ENCODE results near the gene LGALS8. TPM values are rescaled to one million over a fixed set of nuclear protein-coding genes. Genes with fewer than 3 reads are reported as not detected.

LGALS8 gene
- total RNA-seq, 6 donors from 2014 or later: 56.2 to 225 (median 75.2) TPM

DNA sequence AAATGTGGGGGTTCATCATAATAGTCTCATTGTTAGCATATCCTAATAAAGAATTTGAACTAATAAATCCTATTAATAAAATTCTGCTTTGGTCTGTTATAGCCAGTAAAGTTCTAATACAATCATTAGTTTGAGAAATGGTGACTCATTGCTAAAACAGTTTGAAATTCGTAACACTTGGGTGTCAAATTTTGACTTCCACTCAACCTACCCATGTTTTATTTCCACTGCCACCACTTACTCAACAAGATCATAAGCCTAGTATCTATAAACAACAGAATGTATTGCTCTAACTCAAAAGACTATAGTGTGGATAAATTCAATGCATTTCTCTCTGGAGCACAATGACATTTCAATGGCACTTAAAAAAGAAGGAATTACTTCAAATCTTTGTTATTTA lies 29.1 kb downstream of the LGALS8 start:
- DNase-seq: no peak
- no peak overlapping the region for H3K4me3 ChIP-seq
- peaks cover 37 to 100% (median 96%) of the 10 kb centered on the region in 4 donors for H3K36me3 ChIP-seq
- no peak for ATAC-seq (ENCODE audit: low FRiP score in 2 of 2)
- TF ChIP-seq POLR2AphosphoS5 (IDR thresholded peaks at IDR 0.05): no peak
- TF ChIP-seq EP300 (IDR thresholded peaks at IDR 0.05): no peak
- no peak for TF ChIP-seq POLR2A (IDR thresholded peaks at IDR 0.05)
- TF ChIP-seq, protein P1, sequence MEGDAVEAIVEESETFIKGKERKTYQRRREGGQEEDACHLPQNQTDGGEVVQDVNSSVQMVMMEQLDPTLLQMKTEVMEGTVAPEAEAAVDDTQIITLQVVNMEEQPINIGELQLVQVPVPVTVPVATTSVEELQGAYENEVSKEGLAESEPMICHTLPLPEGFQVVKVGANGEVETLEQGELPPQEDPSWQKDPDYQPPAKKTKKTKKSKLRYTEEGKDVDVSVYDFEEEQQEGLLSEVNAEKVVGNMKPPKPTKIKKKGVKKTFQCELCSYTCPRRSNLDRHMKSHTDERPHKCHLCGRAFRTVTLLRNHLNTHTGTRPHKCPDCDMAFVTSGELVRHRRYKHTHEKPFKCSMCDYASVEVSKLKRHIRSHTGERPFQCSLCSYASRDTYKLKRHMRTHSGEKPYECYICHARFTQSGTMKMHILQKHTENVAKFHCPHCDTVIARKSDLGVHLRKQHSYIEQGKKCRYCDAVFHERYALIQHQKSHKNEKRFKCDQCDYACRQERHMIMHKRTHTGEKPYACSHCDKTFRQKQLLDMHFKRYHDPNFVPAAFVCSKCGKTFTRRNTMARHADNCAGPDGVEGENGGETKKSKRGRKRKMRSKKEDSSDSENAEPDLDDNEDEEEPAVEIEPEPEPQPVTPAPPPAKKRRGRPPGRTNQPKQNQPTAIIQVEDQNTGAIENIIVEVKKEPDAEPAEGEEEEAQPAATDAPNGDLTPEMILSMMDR (IDR thresholded peaks at IDR 0.05): no peak
- no peak overlapping the region for H3K27ac ChIP-seq
- WGBS, 2 donors: 30 to 36% methylated on average over 1 of the region's 1 CpG
- no peaks in the 10 kb centered on the region for H3K4me1 ChIP-seq
- H3K27me3 ChIP-seq: no peaks in the 10 kb centered on the region
- H3K9me3 ChIP-seq: no peaks in the 10 kb centered on the region

DNA sequence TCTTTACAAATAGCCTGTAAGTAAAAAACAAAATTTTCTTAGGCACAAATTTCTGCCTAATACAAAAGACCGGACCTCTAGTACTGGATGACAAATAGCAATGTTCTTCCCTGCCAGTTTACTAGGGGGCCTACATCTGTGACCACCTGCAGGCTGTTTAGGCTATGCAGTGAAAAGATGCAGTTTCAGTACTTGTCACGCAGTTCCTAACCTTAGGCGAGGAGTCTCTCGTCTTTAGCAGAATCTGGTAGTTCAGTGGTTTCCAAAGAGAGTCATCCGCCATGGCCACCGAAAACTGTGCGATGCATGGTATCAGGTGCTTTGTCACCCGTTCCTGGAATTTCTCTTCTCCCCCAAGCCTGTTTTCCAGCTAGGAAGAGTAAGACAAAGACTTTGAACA lies 29.6 kb downstream of the LGALS8 start:
- DNase-seq: no peak
- WGBS, 2 donors: 84 to 85% methylated on average over 8 of the region's 8 CpGs
- Histone ChIP-seq H3K27me3 (no peaks in the 10 kb centered on the region), H3K36me3 (peaks cover 36 to 100% (median 96%) of the 10 kb centered on the region in 4 donors), H3K4me3 (no peak overlapping the region), H3K27ac (no peak overlapping the region), H3K9me3 (no peaks in the 10 kb centered on the region), H3K4me1 (no peaks in the 10 kb centered on the region)
- no peak for ATAC-seq (ENCODE audit: low FRiP score in 2 of 2)
- TF ChIP-seq POLR2AphosphoS5 (IDR thresholded peaks at IDR 0.05) (no peak), EP300 (IDR thresholded peaks at IDR 0.05) (no peak), POLR2A (IDR thresholded peaks at IDR 0.05) (no peak)
- TF ChIP-seq, protein P1 (IDR thresholded peaks at IDR 0.05): no peak

DNA sequence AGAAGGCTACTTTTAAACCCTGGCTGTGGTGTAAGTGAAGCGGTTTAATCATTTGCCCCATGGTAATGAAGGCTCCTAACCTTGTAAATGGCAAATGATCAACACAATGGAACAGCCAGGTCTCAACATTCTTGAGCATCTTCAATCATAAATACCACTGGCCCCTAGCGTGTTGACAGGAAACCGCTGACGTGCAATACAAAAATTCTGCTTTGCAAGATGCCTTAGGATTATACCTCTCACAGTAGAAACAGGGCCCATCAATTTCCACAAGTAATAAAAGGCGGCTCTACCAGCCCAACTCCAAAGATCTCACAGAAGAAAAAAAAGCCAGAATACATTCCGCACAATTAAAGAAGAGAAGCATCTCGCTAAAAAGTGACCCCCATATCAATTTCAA lies 32.8 kb downstream of the LGALS8 start:
- Histone ChIP-seq H3K27ac (no peak overlapping the region), H3K4me1 (no peaks in the 10 kb centered on the region), H3K9me3 (no peaks in the 10 kb centered on the region), H3K4me3 (no peak overlapping the region), H3K36me3 (peaks cover 42 to 100% (median 77%) of the 10 kb centered on the region in 4 donors), H3K27me3 (no peaks in the 10 kb centered on the region)
- 95 to 97% methylated on average over 7 of the region's 7 CpGs for WGBS, 2 donors
- no peak for TF ChIP-seq POLR2AphosphoS5 (IDR thresholded peaks at IDR 0.05)
- no peak for TF ChIP-seq EP300 (IDR thresholded peaks at IDR 0.05)
- TF ChIP-seq POLR2A (IDR thresholded peaks at IDR 0.05): no peak
- TF ChIP-seq, protein P1 (IDR thresholded peaks at IDR 0.05): no peak
- DNase-seq (no peak), ATAC-seq (ENCODE audit: low FRiP score in 2 of 2) (no peak)

DNA sequence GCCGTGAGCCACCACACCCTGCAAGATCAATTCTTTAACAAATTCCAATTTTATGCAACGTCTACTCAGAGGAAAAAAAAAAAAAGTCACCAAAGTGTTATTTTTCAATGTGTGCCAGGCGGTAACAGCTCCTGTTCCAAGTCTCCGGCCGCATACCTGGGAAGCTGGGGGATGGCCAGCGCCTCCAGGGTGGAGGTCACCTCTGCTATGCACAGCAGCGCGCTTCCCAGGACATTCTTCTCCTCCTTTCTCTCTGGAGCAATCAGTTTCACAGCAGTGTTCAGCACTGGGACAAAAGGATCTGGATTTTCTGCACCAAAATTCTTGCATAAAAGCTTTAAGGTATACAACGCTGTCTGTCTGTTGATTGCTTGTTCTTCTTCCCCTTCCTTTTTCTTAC lies 34.3 kb downstream of the LGALS8 start:
- Histone ChIP-seq H3K27ac (no peak overlapping the region), H3K9me3 (no peaks in the 10 kb centered on the region), H3K27me3 (no peaks in the 10 kb centered on the region), H3K4me3 (no peak overlapping the region), H3K36me3 (peaks cover 40 to 97% (median 63%) of the 10 kb centered on the region in 4 donors), H3K4me1 (no peaks in the 10 kb centered on the region)
- DNase-seq (peak in 1 of 2 donors; percentile 17), ATAC-seq (ENCODE audit: low FRiP score in 2 of 2) (no peak)
- WGBS, 2 donors: 90 to 93% methylated on average over 9 of the region's 9 CpGs
- TF ChIP-seq POLR2AphosphoS5 (IDR thresholded peaks at IDR 0.05) (no peak), EP300 (IDR thresholded peaks at IDR 0.05) (no peak), POLR2A (IDR thresholded peaks at IDR 0.05) (no peak)

DNA sequence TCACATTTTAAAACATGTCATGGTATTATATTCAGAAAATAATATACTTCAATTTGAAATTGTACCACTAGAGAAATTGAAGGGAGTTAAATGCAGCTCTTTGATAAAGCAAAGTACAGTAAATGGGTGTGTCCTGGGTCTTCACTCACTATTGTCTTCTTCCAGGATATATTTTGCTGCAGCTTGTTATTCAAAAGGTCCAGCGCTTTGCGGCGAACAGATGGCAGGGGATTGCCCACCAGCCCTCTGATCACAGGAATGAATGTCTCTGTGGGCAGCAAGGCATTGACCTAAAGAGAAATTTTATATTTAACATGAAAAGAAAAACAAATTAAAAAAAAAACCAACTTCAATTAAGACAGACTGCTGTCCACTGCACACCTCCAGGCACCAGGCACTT lies 35.1 kb downstream of the LGALS8 start:
- peaks cover 35 to 97% (median 61%) of the 10 kb centered on the region in 4 donors for H3K36me3 ChIP-seq
- H3K27ac ChIP-seq: no peak overlapping the region
- TF ChIP-seq POLR2A (IDR thresholded peaks at IDR 0.05): no peak
- TF ChIP-seq EP300 (IDR thresholded peaks at IDR 0.05): no peak
- TF ChIP-seq POLR2AphosphoS5 (IDR thresholded peaks at IDR 0.05): no peak
- TF ChIP-seq, protein P1 (IDR thresholded peaks at IDR 0.05): no peak
- H3K9me3 ChIP-seq: no peaks in the 10 kb centered on the region
- no peak for ATAC-seq (ENCODE audit: low FRiP score in 2 of 2)
- no peak overlapping the region for H3K4me3 ChIP-seq
- H3K4me1 ChIP-seq: no peaks in the 10 kb centered on the region
- WGBS, 2 donors: 92 to 94% methylated on average over 3 of the region's 3 CpGs
- DNase-seq: no peak
- no peaks in the 10 kb centered on the region for H3K27me3 ChIP-seq
